ENCODE results near the gene NBPF4. TPM values are rescaled to one million over a fixed set of nuclear protein-coding genes. Genes with fewer than 3 reads are reported as not detected.

The NBPF4 gene
- polyA plus RNA-seq, 1 donor from 2014 or later, result not detected

GRCh38 chr1:108194051-108194450 lies 49.8 kb downstream of the NBPF4 start:
- H3K27me3 ChIP-seq (ENCODE audit: insufficient read depth, low read depth, low read length), result no peaks in the 10 kb centered on the region
- H3K4me3 ChIP-seq (ENCODE audit: low read length), result no peak overlapping the region
- H3K9me3 ChIP-seq (ENCODE audit: low read length), result no peaks in the 10 kb centered on the region
- no peaks in the 10 kb centered on the region for H3K36me3 ChIP-seq (ENCODE audit: insufficient read depth, low read length)
- no peaks in the 10 kb centered on the region for H3F3A ChIP-seq (ENCODE audit: insufficient read depth, low read length, poor library complexity, severe bottlenecking)
- no peak overlapping the region for H3K9ac ChIP-seq (ENCODE audit: low read length)
- H3K4me2 ChIP-seq (ENCODE audit: low read length), result no peak overlapping the region
- H3K79me2 ChIP-seq (replicated peaks; ENCODE audit: insufficient read depth, low read length), result peaks cover 56% of the 10 kb centered on the region
- H4K20me1 ChIP-seq (ENCODE audit: insufficient read depth), result no peaks in the 10 kb centered on the region
- TF ChIP-seq CTCF (IDR thresholded peaks at IDR 0.05; ENCODE audit: poor library complexity, severe bottlenecking) (no peak), POLR2AphosphoS5 (IDR thresholded peaks at IDR 0.05) (no peak), REST (IDR thresholded peaks at IDR 0.05; ENCODE audit: borderline replicate concordance) (no peak), RAD21 (conservative IDR thresholded peaks at IDR 0.05) (no peak), MXI1 (conservative IDR thresholded peaks at IDR 0.05; ENCODE audit: poor library complexity, severe bottlenecking) (no peak), TAF1 (IDR thresholded peaks at IDR 0.05; ENCODE audit: low read depth) (no peak), SMC3 (conservative IDR thresholded peaks at IDR 0.05; ENCODE audit: poor library complexity) (no peak), EP300 (conservative IDR thresholded peaks at IDR 0.05; ENCODE audit: poor library complexity, severe bottlenecking) (no peak), EZH2 (IDR thresholded peaks at IDR 0.05; ENCODE audit: borderline replicate concordance, insufficient read depth, low read length, poor library complexity, severe bottlenecking) (no peak)
- H2AFZ ChIP-seq (ENCODE audit: low read depth, low read length), result no peak overlapping the region
- H3K9me2 ChIP-seq (ENCODE audit: insufficient read depth, low read length), result no peaks in the 10 kb centered on the region
- H3K27ac ChIP-seq (ENCODE audit: low read length), result no peak overlapping the region

GRCh38 chr1:108193333-108193732 lies 50.5 kb downstream of the NBPF4 start:
- Histone ChIP-seq H3K9me2 (ENCODE audit: insufficient read depth, low read length) (no peaks in the 10 kb centered on the region), H3K9ac (ENCODE audit: low read length) (no peak overlapping the region), H2AFZ (ENCODE audit: low read depth, low read length) (no peak overlapping the region), H3K4me3 (ENCODE audit: low read length) (no peak overlapping the region), H4K20me1 (ENCODE audit: insufficient read depth) (no peaks in the 10 kb centered on the region), H3F3A (ENCODE audit: insufficient read depth, low read length, poor library complexity, severe bottlenecking) (no peaks in the 10 kb centered on the region), H3K79me2 (replicated peaks; ENCODE audit: insufficient read depth, low read length) (peaks cover 54% of the 10 kb centered on the region), H3K9me3 (ENCODE audit: low read length) (no peaks in the 10 kb centered on the region), H3K4me2 (ENCODE audit: low read length) (no peak overlapping the region), H3K27ac (ENCODE audit: low read length) (no peak overlapping the region), H3K27me3 (ENCODE audit: insufficient read depth, low read depth, low read length) (no peaks in the 10 kb centered on the region), H3K36me3 (ENCODE audit: insufficient read depth, low read length) (no peaks in the 10 kb centered on the region)
- TF ChIP-seq MXI1 (conservative IDR thresholded peaks at IDR 0.05; ENCODE audit: poor library complexity, severe bottlenecking) (no peak), EZH2 (IDR thresholded peaks at IDR 0.05; ENCODE audit: borderline replicate concordance, insufficient read depth, low read length, poor library complexity, severe bottlenecking) (no peak), TAF1 (IDR thresholded peaks at IDR 0.05; ENCODE audit: low read depth) (no peak), POLR2AphosphoS5 (IDR thresholded peaks at IDR 0.05) (no peak), EP300 (conservative IDR thresholded peaks at IDR 0.05; ENCODE audit: poor library complexity, severe bottlenecking) (no peak), CTCF (IDR thresholded peaks at IDR 0.05; ENCODE audit: poor library complexity, severe bottlenecking) (no peak), REST (IDR thresholded peaks at IDR 0.05; ENCODE audit: borderline replicate concordance) (no peak), RAD21 (conservative IDR thresholded peaks at IDR 0.05) (no peak), SMC3 (conservative IDR thresholded peaks at IDR 0.05; ENCODE audit: poor library complexity) (no peak)

Data from neural cell (in vitro differentiated cells).